Transverse colon (tissue), 4 donors: ENCODE measurements around the gene DNMT3L.

Source experiments
- CTCF ChIP-seq, 5 experiments: fragments of 200-600 bp in 3 of 5; fragments of 450-650 bp in 2 of 5; sonication (generic) in 3 of 5; IDR thresholded peaks; 1 replicate in 2 of 5; 2 replicates in 3 of 5; pipeline ENCODE4 v1.5.1; 2016 to 2017; ENCODE audit warnings: antibody characterized with exemption in 5 of 5, inconsistent platforms in 3 of 5, mild to moderate bottlenecking in 2 of 5, moderate library complexity in 1 of 5
- EP300 ChIP-seq: sonication (generic); formaldehyde crosslinking; IDR thresholded peaks from one replicate; pipeline ENCODE4 v1.6.1; 2017; ENCODE audit warnings: antibody characterized with exemption, low read depth
- POLR2A ChIP-seq: fragments of 450-650 bp; IDR thresholded peaks from one replicate; pipeline ENCODE4 v1.6.1; 2016; ENCODE audit warnings: antibody characterized with exemption, mild to moderate bottlenecking, moderate library complexity
- POLR2AphosphoS5 ChIP-seq, 3 donors: sonication (generic); formaldehyde crosslinking; IDR thresholded peaks; one replicate each; pipeline ENCODE4 v1.6.1; 2016; ENCODE audit warnings: antibody characterized with exemption in 3 of 3

- TF ChIP-seq CTCF (IDR thresholded peaks at IDR 0.05) (no peak), POLR2A (no peak), EP300 (no peak), POLR2AphosphoS5 (IDR thresholded peaks at IDR 0.05) (no peak)
Measured at GRCh38 chr21:44296916-44297315, 35.2 kb upstream of the DNMT3L start.
